Spleen (tissue), 7 donors: ENCODE measurements around the gene ZNF33A.

Source experiments
- CTCF ChIP-seq, 11 experiments: fragments of 200-600 bp in 7 of 11; fragments of 450-650 bp in 4 of 11; sonication (generic) in 4 of 11; IDR thresholded peaks in 8 of 11; conservative IDR thresholded peaks in 3 of 11; 1 replicate in 7 of 11; 2 replicates in 4 of 11; pipeline versions ENCODE4 v1.4.0 to v1.8.0; 2016 to 2021; ENCODE audit warnings: antibody characterized with exemption in 11 of 11, inconsistent platforms in 4 of 11, mild to moderate bottlenecking in 1 of 11
- POLR2AphosphoS5 ChIP-seq, 3 donors: sonication (generic); formaldehyde crosslinking; IDR thresholded peaks; one replicate each; pipeline ENCODE4 v1.5.1; 2017; ENCODE audit warnings: antibody characterized with exemption in 3 of 3
- donor health status: DM: no; HTN: no; CAD: no; lungs with moderate emphysema.
- donor health status: DM: no; HTN: no; CAD: no.
- donor health status: DM: no; HTN: no; CAD: no.

DNA sequence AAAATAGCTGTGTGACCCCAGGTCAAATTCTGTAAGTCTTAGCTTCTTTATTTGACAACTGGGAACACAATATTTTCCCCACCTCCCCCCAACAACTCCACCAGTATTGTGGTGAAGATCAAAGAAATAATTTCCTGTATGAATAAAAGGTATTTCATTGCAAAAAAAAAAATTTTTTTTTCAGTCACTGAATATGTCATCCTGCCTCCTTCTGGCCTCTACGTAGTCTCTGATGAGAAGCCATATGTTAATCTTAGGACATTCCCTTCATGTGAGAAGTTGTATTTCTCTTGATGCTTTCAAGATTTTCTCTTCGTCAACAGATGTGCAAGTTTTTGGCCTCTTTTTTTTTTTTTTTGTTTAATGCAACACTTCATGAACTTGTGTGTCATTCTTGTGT, 33.0 kb downstream of the ZNF33A start:
- no peak for TF ChIP-seq CTCF (IDR thresholded peaks at IDR 0.05 in 8 of 11, conservative IDR thresholded peaks at IDR 0.05 in 3 of 11)
- no peak for TF ChIP-seq POLR2AphosphoS5 (IDR thresholded peaks at IDR 0.05)
